GM15510 (cell line): ENCODE measurements around the gene EGLN1.

ENCODE experiments used
- POLR2A ChIP-seq: IDR thresholded peaks from 3 replicates; pipeline ENCODE4 v1.6.1; 2011; ENCODE audit warnings: borderline replicate concordance; ENCODE audit not compliant: insufficient read length; ENCODE audit errors: extremely low read depth

Gene EGLN1

GRCh38 chr1:231385416-231385748 lies 36.7 kb downstream of the EGLN1 start:
- TF ChIP-seq POLR2A = no peak

DNA sequence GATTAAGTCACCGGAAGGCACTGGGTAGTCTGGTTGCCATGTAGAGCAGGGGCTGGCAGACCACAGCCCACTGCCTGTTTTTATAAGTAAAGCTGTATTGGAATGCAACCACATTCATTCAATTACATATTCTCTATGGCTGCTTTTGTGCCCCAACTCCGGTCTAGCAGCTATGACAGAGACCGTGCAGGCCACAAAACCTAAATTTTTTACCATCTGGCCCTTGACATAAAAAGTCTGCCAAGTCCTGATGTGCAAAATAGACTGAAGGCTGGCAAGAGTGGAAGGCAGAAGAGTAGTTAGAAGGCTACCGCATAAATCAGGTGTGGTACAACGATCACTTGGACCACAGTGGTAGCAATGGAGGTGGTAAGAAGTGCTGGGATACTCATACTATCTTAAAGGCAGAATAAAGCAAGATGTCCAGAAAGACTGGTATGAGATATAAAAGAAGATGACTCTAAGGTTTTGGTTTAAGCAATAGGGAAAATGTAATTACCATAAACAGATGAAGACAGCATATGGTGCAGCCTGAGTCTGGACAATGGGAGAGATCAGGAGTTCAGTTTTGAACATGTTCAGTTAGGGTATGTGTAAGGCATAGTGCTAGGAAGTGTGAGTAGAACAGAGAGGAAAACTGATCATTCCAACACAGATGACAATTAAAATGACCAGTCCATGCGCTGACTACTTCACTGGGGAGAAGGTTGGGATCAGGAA lies 37.2 kb downstream of the EGLN1 start:
- TF ChIP-seq POLR2A = no peak

DNA sequence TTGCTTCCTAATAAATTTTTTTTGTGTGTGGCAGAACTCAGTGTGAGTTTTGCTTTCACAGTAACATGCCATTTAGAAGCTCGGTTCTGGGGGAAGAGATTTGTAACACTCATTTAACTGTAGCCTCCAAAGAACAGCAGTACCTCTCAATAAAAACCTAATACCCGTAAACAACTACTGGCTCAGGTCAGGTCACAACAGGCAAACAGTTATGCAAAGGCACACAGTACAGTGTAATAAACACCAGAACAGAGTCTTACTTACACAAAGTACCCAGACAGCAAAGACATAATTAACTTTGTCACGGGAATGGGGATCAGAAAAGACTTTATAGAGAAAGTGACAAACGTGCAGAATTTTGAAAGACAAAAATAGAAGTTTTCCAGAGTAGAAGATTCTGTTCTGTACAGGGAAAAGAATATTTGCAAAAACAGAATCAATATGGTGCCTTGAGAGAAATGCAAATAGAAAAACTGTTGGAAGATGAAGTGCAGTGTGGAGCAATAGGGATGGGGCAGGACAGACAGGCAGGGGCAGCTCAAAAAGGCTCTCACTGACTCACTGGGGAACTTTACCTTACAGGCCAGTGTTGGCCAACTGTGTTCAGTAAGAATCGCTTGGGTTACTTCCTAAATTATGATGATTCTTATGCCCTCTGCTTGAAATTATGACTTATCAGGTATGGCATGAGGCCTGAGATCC lies 38.8 kb downstream of the EGLN1 start:
- TF ChIP-seq POLR2A = no peak

- TF ChIP-seq POLR2A = no peak
These were observed 39.7 kb downstream of the EGLN1 start for GRCh38 chr1:231382426-231382825.

DNA sequence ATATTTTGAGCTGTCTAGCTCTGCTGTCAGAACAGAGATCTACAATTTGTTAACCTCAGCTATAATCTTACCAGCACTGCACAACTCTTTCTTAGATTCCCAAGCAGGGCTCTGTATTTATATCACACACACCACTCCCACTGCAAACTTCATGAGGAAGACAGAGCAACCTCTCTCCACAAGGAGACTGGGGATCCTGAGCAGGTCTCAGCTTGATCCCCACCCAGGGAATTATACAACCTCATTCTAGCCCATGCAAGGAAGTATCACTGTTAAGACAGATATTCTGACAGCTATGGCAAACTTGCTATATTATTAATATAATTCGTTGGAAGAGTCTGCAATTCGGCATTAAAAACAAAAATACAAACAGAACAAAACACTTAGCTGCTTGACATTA lies 40.4 kb downstream of the EGLN1 start:
- TF ChIP-seq POLR2A = no peak

- no peak for TF ChIP-seq POLR2A
These were observed 45.1 kb downstream of the EGLN1 start for GRCh38 chr1:231376875-231377549.

- no peak for TF ChIP-seq POLR2A
These were observed 46.0 kb downstream of the EGLN1 start for GRCh38 chr1:231376101-231376500.

GRCh38 chr1:231374394-231374793 lies 47.7 kb downstream of the EGLN1 start:
- no peak for TF ChIP-seq POLR2A

GRCh38 chr1:231372501-231372900 lies 49.6 kb downstream of the EGLN1 start:
- TF ChIP-seq POLR2A = no peak

DNA sequence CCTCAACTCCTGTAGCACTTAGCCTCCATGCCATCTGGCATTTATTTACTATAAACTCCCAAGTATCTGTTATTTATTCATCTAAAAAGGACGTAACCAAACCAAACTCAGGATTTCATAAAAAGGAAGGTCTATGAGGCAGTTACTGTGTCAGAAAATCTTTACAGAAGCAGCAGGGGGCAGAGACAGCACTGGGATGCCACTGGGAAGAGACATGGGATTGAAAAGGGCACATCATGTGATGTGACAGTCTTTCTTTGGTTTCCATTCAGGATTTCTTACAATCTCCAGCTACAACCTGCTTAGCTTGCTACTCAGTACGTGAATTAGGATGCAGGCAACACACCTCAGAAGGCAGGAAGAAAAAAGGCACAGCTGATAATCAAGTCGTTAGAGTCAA lies 52.8 kb downstream of the EGLN1 start:
- no peak for TF ChIP-seq POLR2A

DNA sequence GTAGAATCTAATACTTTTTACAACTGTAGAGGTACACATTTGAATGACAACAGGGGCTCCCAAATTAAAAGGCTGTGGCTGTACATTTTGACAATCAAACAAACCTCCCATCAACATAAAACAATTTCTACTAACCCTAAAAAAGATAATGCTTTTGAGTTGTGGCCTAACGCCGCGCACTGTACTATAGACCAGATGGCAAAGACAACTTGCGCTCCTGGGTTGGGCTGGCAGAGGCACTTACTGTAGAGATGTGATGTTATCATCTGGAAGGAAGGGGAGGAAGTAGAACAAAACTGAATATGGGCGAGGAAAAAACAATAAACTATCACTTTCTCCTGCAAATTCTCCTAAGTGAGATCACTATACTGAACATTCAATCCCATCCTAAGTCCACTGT lies 57.9 kb downstream of the EGLN1 start:
- TF ChIP-seq POLR2A = no peak

DNA sequence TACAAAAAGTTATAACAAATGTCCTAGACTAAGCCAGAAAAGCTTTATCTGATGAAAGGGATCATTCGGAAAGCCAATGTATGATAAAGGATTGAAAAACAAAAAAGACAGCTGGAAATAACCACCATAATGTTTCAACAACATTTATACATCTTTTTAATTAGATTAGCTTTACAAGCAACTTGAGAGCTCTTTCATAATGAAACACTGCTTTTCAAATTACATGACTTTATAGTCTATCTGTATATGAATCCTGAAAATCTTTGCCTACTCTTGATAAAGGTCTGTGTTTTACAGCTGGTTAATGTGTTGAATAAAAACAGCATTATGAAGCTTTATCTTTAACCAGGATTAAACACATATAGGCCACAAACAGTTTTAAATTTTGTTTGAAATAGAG lies 58.5 kb downstream of the EGLN1 start:
- TF ChIP-seq POLR2A = no peak

DNA sequence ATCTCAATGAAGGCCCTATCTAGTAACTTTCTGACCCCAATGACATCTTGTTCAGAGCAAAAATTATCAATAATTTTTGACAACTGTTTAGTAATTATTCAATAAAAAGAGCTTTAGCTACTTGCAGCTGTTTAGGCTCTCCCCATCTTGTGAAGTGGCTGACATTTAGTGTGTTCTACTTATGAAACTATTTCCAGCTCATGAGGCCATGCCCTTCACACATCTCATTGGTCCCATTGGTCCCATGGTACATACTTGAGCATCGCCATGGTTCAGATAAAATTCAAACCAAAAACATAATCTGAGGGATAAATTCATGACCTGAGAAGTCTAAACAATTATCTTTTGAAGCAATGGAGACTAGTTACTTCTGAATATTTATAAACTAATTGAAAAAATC lies 59.8 kb downstream of the EGLN1 start:
- TF ChIP-seq POLR2A = no peak

GRCh38 chr1:231359113-231359512 lies 63.0 kb downstream of the EGLN1 start:
- TF ChIP-seq POLR2A = no peak

- no peak for TF ChIP-seq POLR2A
These were observed 64.2 kb downstream of the EGLN1 start for GRCh38 chr1:231357831-231358354.
